Measurements from ENCODE around the gene JPH2. TPM values are rescaled to one million over a fixed set of nuclear protein-coding genes. Genes with fewer than 3 reads are reported as not detected.

The JPH2 gene
- total RNA-seq, 1 donor from 2014 or later = under 0.01 TPM

GRCh38 chr20:44110816-44111568 lies 76.0 kb downstream of the JPH2 start:
- DNase-seq (ENCODE audit: low spot score in 2 of 2) (no peak), FAIRE-seq (no peak)

GRCh38 chr20:44109951-44110361 lies 77.0 kb downstream of the JPH2 start:
- FAIRE-seq = no peak
- no peak for DNase-seq (ENCODE audit: low spot score in 2 of 2)

GRCh38 chr20:44106615-44107014 lies 80.4 kb downstream of the JPH2 start:
- DNase-seq (ENCODE audit: low spot score in 2 of 2) = no peak
- FAIRE-seq = no peak

- DNase-seq (ENCODE audit: low spot score in 2 of 2) = no peak
- no peak for FAIRE-seq
Measured at GRCh38 chr20:44104798-44105517, 82.0 kb downstream of the JPH2 start.

GRCh38 chr20:44102582-44102981 lies 84.4 kb downstream of the JPH2 start:
- no peak for DNase-seq (ENCODE audit: low spot score in 2 of 2)
- FAIRE-seq = no peak

GRCh38 chr20:44099832-44100231 lies 87.2 kb downstream of the JPH2 start:
- FAIRE-seq (no peak), DNase-seq (ENCODE audit: low spot score in 2 of 2) (no peak)

- no peak for FAIRE-seq
- DNase-seq (ENCODE audit: low spot score in 2 of 2) = no peak
Measured at GRCh38 chr20:44098657-44099056, 88.3 kb downstream of the JPH2 start.

GRCh38 chr20:44098256-44098630 lies 88.7 kb downstream of the JPH2 start:
- no peak for DNase-seq (ENCODE audit: low spot score in 2 of 2)
- no peak for FAIRE-seq

- DNase-seq (ENCODE audit: low spot score in 2 of 2) (no peak), FAIRE-seq (no peak)
Measured at GRCh38 chr20:44097521-44098255, 89.3 kb downstream of the JPH2 start.

GRCh38 chr20:44095831-44096230 lies 91.2 kb downstream of the JPH2 start:
- FAIRE-seq (no peak), DNase-seq (ENCODE audit: low spot score in 2 of 2) (no peak)

GRCh38 chr20:44093249-44093582 lies 93.8 kb downstream of the JPH2 start:
- FAIRE-seq (no peak), DNase-seq (ENCODE audit: low spot score in 2 of 2) (no peak)

- FAIRE-seq (no peak), DNase-seq (ENCODE audit: low spot score in 2 of 2) (no peak)
Measured at GRCh38 chr20:44092551-44093248, 94.3 kb downstream of the JPH2 start.

- DNase-seq (ENCODE audit: low spot score in 2 of 2) (no peak), FAIRE-seq (no peak)
Measured at GRCh38 chr20:44091026-44091425, 96.0 kb downstream of the JPH2 start.

- DNase-seq (ENCODE audit: low spot score in 2 of 2) = no peak
- FAIRE-seq = no peak
Measured at GRCh38 chr20:44089987-44090674, 96.9 kb downstream of the JPH2 start.

GRCh38 chr20:44087857-44088120 lies 99.2 kb downstream of the JPH2 start:
- FAIRE-seq (no peak), DNase-seq (ENCODE audit: low spot score in 2 of 2) (no peak)

GRCh38 chr20:44087051-44087856 lies 99.7 kb downstream of the JPH2 start:
- no peak for FAIRE-seq
- no peak for DNase-seq (ENCODE audit: low spot score in 2 of 2)

- DNase-seq (ENCODE audit: low spot score in 2 of 2) = no peak
- FAIRE-seq = no peak
Measured at GRCh38 chr20:44085616-44086434, 101.2 kb downstream of the JPH2 start.

GRCh38 chr20:44084891-44085290 lies 102.1 kb downstream of the JPH2 start:
- FAIRE-seq = no peak

GRCh38 chr20:44084439-44084838 lies 102.5 kb downstream of the JPH2 start:
- FAIRE-seq = no peak
- DNase-seq (ENCODE audit: low spot score in 2 of 2) = no peak

More at GRCh38 chr20:44084891-44085290, 102.1 kb downstream of the JPH2 start:
- no peak for DNase-seq (ENCODE audit: low spot score in 2 of 2)

Data from frontal cortex (tissue), 4 donors.